OCI-LY7 (cell line): Measurements from ENCODE around the gene LTBR. TPM values are rescaled to one million over a fixed set of nuclear protein-coding genes. Genes with fewer than 3 reads are reported as not detected.

Experiments
- BruUV-seq: library from RNA; stranded (reverse); fragments of 400-500 nt; replicated peaks from 2 replicates; lab custom pipeline; 2021; lab: Mats Ljungman, UMichigan
- CTCF ChIA-PET: fragments of 300-600 bp; sonication (Branson Sonifier 250); formaldehyde crosslinking; loops from one replicate; lab custom pipeline; 2022; ENCODE audit warnings: antibody characterized with exemption; ENCODE audit not compliant: unreplicated experiment; lab: Charles Lee
- POLR2A ChIA-PET: fragments of 300-600 bp; sonication (Branson Sonifier 250); formaldehyde crosslinking; loops from one replicate; lab custom pipeline; 2022; ENCODE audit warnings: antibody characterized with exemption; lab: Charles Lee
- DNase-seq: peaks from one replicate; pipeline ENCODE4 v3.0.0-alpha.2; 2015; ENCODE audit warnings: low spot score
- H2AFZ ChIP-seq: fragments of 200-600 bp; sonication (generic), shearing (Covaris generic); 2 replicates; pipeline ENCODE4 v1.6.1; 2014; ENCODE audit warnings: mild to moderate bottlenecking, antibody characterized with exemption, low read length, moderate library complexity
- H3K27ac ChIP-seq: fragments of 200-600 bp; sonication (generic); 2 replicates; pipeline ENCODE4 v1.5.1; 2014; ENCODE audit warnings: mixed run types, low read depth, mild to moderate bottlenecking, moderate library complexity, low read length, inconsistent platforms; ENCODE audit not compliant: poor library complexity, severe bottlenecking
- H3K36me3 ChIP-seq: fragments of 200-600 bp; sonication (generic); 2 replicates; pipeline ENCODE4 v1.6.1; 2014; ENCODE audit warnings: mild to moderate bottlenecking, antibody characterized with exemption, low read length, moderate library complexity, mixed read lengths; ENCODE audit not compliant: insufficient read depth
- H3K4me1 ChIP-seq: fragments of 200-600 bp; sonication (generic); 2 replicates; pipeline ENCODE4 v1.5.1; 2014; ENCODE audit warnings: mild to moderate bottlenecking, low read length; ENCODE audit not compliant: insufficient read depth, poor library complexity, severe bottlenecking
- H3K4me2 ChIP-seq: fragments of 200-600 bp; sonication (generic); 2 replicates; pipeline ENCODE4 v1.6.1; 2014; ENCODE audit warnings: mild to moderate bottlenecking, low read length
- H3K4me3 ChIP-seq: fragments of 200-600 bp; sonication (generic); 2 replicates; pipeline ENCODE4 v1.5.1; 2014; ENCODE audit warnings: mild to moderate bottlenecking, low read depth, low read length; ENCODE audit not compliant: poor library complexity, severe bottlenecking
- H3K79me2 ChIP-seq: fragments of 200-600 bp; sonication (generic); 2 replicates; pipeline ENCODE4 v1.6.1; 2016; ENCODE audit warnings: low read depth, mild to moderate bottlenecking, low read length, moderate library complexity, mixed read lengths; ENCODE audit not compliant: insufficient read depth
- H3K9me2 ChIP-seq: fragments of 200-600 bp; sonication (generic); 2 replicates; pipeline ENCODE4 v1.6.1; 2016; ENCODE audit warnings: mild to moderate bottlenecking, low read length, mixed read lengths; ENCODE audit not compliant: insufficient read depth
- H3K9me3 ChIP-seq: fragments of 200-600 bp; sonication (generic); 2 replicates; pipeline ENCODE4 v1.6.1; 2014; ENCODE audit warnings: mild to moderate bottlenecking, mixed run types, low read length, mixed read lengths
- H4K20me1 ChIP-seq: fragments of 200-600 bp; sonication (generic); 2 replicates; pipeline ENCODE4 v1.6.1; 2014; ENCODE audit warnings: mild to moderate bottlenecking, antibody characterized with exemption, low read length, moderate library complexity, mixed read lengths; ENCODE audit not compliant: insufficient read depth
- EZH2phosphoT487 ChIP-seq: fragments of 200-600 bp; sonication (generic); IDR thresholded peaks from 2 replicates; pipeline ENCODE4 v1.6.1; 2018; ENCODE audit warnings: low read depth, borderline replicate concordance, mild to moderate bottlenecking, mixed run types, antibody characterized with exemption, low read length, moderate library complexity, mixed read lengths
- intact Hi-C: fragments of 100-400 bp; cut with micrococcal nuclease; formaldehyde crosslinking; loops from one replicate; pipeline ENCODE4 v1.10.0; 2022; ENCODE audit not compliant: unreplicated experiment
- total RNA-seq, 2 experiments: library from RNA; depleted of rRNA in 1 of 2; stranded (reverse); fragments of >200 nt in 1 of 2; shearing (Covaris generic) in 1 of 2; gene quantifications; 2 replicates each; pipeline ENCODE4 v1.2.3, GENCODE V29; 2014 to 2022
- TF ChIP-seq, protein P1 (sequence below): fragments of 200-600 bp; sonication (generic); conservative IDR thresholded peaks from 2 replicates; pipeline ENCODE4 v1.5.1; 2014; ENCODE audit warnings: mild to moderate bottlenecking, antibody characterized with exemption, low read length, moderate library complexity, mixed read lengths

LTBR gene
- total RNA-seq, 2 experiments from 2014 or later, result not detected

DNA sequence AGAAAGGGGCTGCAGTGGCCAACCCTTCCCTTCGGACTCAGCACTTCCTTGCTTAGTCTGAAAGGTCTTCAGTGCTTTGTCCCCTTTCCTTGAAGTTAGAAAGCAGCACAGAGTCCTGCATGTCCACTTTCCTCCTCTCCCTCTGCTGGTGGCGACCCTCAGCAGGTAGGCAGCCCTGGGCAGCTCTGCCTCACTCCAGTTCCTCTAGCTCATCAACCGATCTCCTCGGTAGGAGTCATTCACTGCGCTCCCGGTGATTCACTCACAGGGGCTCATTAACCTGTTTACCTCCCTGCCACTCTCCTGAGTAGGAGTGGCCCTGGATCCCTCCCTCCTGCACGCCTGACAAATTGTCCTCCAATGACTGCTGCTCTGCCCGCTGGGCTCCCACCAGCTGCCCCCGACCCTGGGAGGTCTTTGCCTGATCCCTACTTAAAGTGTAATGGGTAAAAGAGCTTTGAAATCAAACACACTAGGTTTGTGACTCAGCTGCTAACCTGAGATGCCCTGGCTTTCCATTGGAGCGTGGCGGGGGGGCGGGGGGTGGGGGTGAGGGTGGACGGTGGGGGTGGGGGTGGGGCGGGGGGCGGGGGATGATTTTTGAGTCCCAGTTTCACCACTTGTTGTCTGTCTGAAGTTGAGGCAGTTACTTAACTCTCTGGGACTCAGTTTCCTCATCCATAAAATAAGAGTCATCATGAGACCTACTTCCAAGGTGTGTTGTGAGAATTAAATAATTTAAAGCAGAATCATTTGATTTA, 12.8 kb upstream of the LTBR start:
- DNase-seq, result no peak
- ChIA-PET POLR2A (no interaction called here), CTCF (interaction anchor here (0.7 kb wide), 1 partner anchor 39 kb away, joined by 3 read pairs; no protein-coding TSS in a partner anchor)
- H3K4me3 ChIP-seq, result no peak overlapping the region
- intact Hi-C loops, result no loop called here
- H2AFZ ChIP-seq, result no peak overlapping the region
- H3K9me2 ChIP-seq, result no peaks in the 10 kb centered on the region
- H4K20me1 ChIP-seq, result no peaks in the 10 kb centered on the region
- H3K4me1 ChIP-seq, result peaks cover 20% of the 10 kb centered on the region
- no peak overlapping the region for H3K4me2 ChIP-seq
- no peaks in the 10 kb centered on the region for H3K36me3 ChIP-seq
- no peak overlapping the region for H3K27ac ChIP-seq
- H3K9me3 ChIP-seq, result no peaks in the 10 kb centered on the region
- BruUV-seq, result no TSS peak
- no peaks in the 10 kb centered on the region for H3K79me2 ChIP-seq
- TF ChIP-seq, protein P1, sequence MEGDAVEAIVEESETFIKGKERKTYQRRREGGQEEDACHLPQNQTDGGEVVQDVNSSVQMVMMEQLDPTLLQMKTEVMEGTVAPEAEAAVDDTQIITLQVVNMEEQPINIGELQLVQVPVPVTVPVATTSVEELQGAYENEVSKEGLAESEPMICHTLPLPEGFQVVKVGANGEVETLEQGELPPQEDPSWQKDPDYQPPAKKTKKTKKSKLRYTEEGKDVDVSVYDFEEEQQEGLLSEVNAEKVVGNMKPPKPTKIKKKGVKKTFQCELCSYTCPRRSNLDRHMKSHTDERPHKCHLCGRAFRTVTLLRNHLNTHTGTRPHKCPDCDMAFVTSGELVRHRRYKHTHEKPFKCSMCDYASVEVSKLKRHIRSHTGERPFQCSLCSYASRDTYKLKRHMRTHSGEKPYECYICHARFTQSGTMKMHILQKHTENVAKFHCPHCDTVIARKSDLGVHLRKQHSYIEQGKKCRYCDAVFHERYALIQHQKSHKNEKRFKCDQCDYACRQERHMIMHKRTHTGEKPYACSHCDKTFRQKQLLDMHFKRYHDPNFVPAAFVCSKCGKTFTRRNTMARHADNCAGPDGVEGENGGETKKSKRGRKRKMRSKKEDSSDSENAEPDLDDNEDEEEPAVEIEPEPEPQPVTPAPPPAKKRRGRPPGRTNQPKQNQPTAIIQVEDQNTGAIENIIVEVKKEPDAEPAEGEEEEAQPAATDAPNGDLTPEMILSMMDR, result no peak
- no peak for TF ChIP-seq EZH2phosphoT487

DNA sequence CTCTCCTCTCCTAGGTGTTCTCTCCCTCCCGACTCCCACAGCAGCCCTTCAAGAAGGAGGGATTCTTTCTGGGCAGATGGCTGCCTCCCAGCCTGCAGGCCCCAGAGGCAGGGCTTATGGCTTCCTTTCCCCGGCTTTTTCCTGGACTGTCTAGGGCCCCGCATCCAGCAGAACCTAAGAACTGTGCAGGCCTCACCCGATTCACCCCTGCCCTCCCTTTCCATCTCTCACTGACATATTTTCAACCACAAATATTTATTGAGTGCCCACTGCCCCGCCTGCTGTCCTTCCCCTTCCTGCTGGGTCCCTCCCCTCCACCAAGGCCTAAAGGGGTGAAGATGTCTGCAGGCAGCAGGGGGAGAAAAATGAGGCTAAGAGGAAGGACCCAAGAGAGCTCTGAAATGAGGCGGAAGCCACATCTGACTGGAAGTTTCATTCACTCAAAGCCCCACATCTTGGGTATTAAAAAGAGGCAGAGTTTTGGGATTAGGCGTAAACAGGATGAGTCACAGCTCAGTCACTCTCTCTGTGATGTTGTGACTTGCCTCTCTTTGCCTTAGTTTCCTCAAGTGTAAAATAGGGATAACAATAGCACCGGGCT, 11.5 kb upstream of the LTBR start:
- ChIA-PET CTCF (interaction anchor here (1.0 kb wide), 1 partner anchor 16 kb away, joined by 3 read pairs; no protein-coding TSS in a partner anchor), POLR2A (interaction anchor here (1.5 kb wide), 1 partner anchor 9 kb away, joined by 3 read pairs; no protein-coding TSS in a partner anchor)
- Histone ChIP-seq H3K9me2 (no peaks in the 10 kb centered on the region), H3K27ac (no peak overlapping the region), H4K20me1 (no peaks in the 10 kb centered on the region), H3K4me2 (no peak overlapping the region), H3K79me2 (no peaks in the 10 kb centered on the region), H2AFZ (no peak overlapping the region), H3K9me3 (no peaks in the 10 kb centered on the region), H3K4me1 (peaks cover 24% of the 10 kb centered on the region), H3K4me3 (no peak overlapping the region), H3K36me3 (no peaks in the 10 kb centered on the region)
- no TSS peak for BruUV-seq
- TF ChIP-seq, protein P1, result no peak
- no peak for TF ChIP-seq EZH2phosphoT487
- no peak for DNase-seq
- intact Hi-C loops, result no loop called here
